SK-N-SH (cell line): ENCODE data around the gene KRT3. TPM values are rescaled to one million over a fixed set of nuclear protein-coding genes. Genes with fewer than 3 reads are reported as not detected.

ENCODE experiments used
- CTCF ChIA-PET: fragments of 300-600, 350-600 bp; formaldehyde crosslinking; extraction: SDS; loops from one replicate; lab custom pipeline; 2021; lab: Yijun Ruan, JAX
- POLR2A ChIA-PET: fragments of 350-600 bp; sonication (Branson Sonifier 250); formaldehyde crosslinking; extraction: SDS; loops from one replicate; lab custom pipeline; 2020; ENCODE audit warnings: antibody characterized with exemption, inconsistent platforms; lab: Yijun Ruan, JAX
- DNase-seq: peaks from one replicate; pipeline ENCODE4 v3.0.0; 2012
- H2AFZ ChIP-seq: fragments of 200-600 bp; sonication (generic); 2 replicates; pipeline ENCODE4 v1.8.1; 2016; ENCODE audit warnings: antibody characterized with exemption, mild to moderate bottlenecking, low read depth
- H3F3A ChIP-seq: fragments of 200-600 bp; sonication (generic); replicated peaks from 2 replicates; pipeline ENCODE3; 2016; ENCODE audit warnings: antibody characterized with exemption, mild to moderate bottlenecking; ENCODE audit not compliant: insufficient read depth
- H3K27ac ChIP-seq, 2 experiments: fragments of 200-500 bp in 1 of 2; fragments of 200-600 bp in 1 of 2; sonication (Bioruptor generic) in 1 of 2; sonication (generic), shearing (Covaris generic) in 1 of 2; 2 replicates each; pipeline versions ENCODE4 v1.5.1 to v1.6.1; 2014 to 2016; ENCODE audit warnings: low read depth in 2 of 2, inconsistent platforms in 1 of 2, low read length in 1 of 2, mild to moderate bottlenecking in 1 of 2, mixed read lengths in 1 of 2
- H3K27me3 ChIP-seq: fragments of 200-600 bp; sonication (generic), shearing (Covaris generic); 2 replicates; pipeline ENCODE4 v1.6.1; 2016; ENCODE audit warnings: mixed run types; ENCODE audit not compliant: insufficient read depth
- H3K36me3 ChIP-seq, 2 experiments: fragments of 200-500 bp in 1 of 2; fragments of 200-600 bp in 1 of 2; sonication (Bioruptor generic) in 1 of 2; sonication (generic) in 1 of 2; replicated peaks in 1 of 2; 2 replicates each; pipeline versions ENCODE3 to v1.5.1; 2014 to 2016; ENCODE audit warnings: low read length in 1 of 2, mild to moderate bottlenecking in 1 of 2; ENCODE audit not compliant: insufficient read depth in 2 of 2, control insufficient read depth in 1 of 2
- H3K4me1 ChIP-seq, 2 experiments: fragments of 200-500 bp in 1 of 2; fragments of 200-600 bp in 1 of 2; sonication (Bioruptor generic) in 1 of 2; sonication (generic), shearing (Covaris generic) in 1 of 2; 2 replicates each; pipeline versions ENCODE4 v1.5.1 to v1.6.1; 2014 to 2016; ENCODE audit warnings: low read depth in 1 of 2, low read length in 1 of 2, mixed run types in 1 of 2; ENCODE audit not compliant: insufficient read depth in 2 of 2, control insufficient read depth in 1 of 2
- H3K4me2 ChIP-seq: fragments of 200-600 bp; sonication (generic), shearing (Covaris generic); 2 replicates; pipeline ENCODE4 v1.6.1; 2017; ENCODE audit warnings: mixed run types
- H3K4me3 ChIP-seq, 2 experiments: fragments of 200-500 bp in 1 of 2; fragments of 200-600 bp in 1 of 2; sonication (Bioruptor generic) in 1 of 2; sonication (generic), shearing (Covaris generic) in 1 of 2; 2 replicates each; pipeline versions ENCODE4 v1.5.1 to v1.8.1; 2014 to 2016; ENCODE audit warnings: low read depth in 2 of 2, inconsistent platforms in 1 of 2, low read length in 1 of 2, mild to moderate bottlenecking in 1 of 2, mixed read lengths in 1 of 2, moderate library complexity in 1 of 2
- H3K79me2 ChIP-seq: fragments of 200-600 bp; sonication (generic); 2 replicates; pipeline ENCODE4 v1.8.1; 2017; ENCODE audit warnings: mild to moderate bottlenecking; ENCODE audit not compliant: insufficient read depth
- H3K9ac ChIP-seq: fragments of 200-600 bp; sonication (generic); 2 replicates; pipeline ENCODE4 v1.6.1; 2017; ENCODE audit warnings: mixed run types
- H3K9me2 ChIP-seq: fragments of 200-600 bp; sonication (generic); 2 replicates; pipeline ENCODE4 v1.6.1; 2017; ENCODE audit warnings: mixed run types
- H3K9me3 ChIP-seq: fragments of 200-600 bp; sonication (generic); 2 replicates; pipeline ENCODE4 v1.6.1; 2017; ENCODE audit warnings: mixed run types, mild to moderate bottlenecking, moderate library complexity
- H4K20me1 ChIP-seq: fragments of 200-600 bp; sonication (generic); 2 replicates; pipeline ENCODE4 v1.6.1; 2017; ENCODE audit warnings: mild to moderate bottlenecking, mixed run types; ENCODE audit not compliant: insufficient read depth
- CHD2 ChIP-seq: fragments of 150-350 bp; IDR thresholded peaks from 2 replicates; pipeline ENCODE4 v1.6.1; 2018; ENCODE audit warnings: low read length; ENCODE audit not compliant: partially characterized antibody
- EP300 ChIP-seq, 2 experiments: IDR thresholded peaks; 2 replicates each; pipeline versions ENCODE4 v1.4.0 to v1.6.1; 2012; ENCODE audit warnings: borderline replicate concordance in 1 of 2, low read depth in 1 of 2, low read length in 1 of 2
- FOXM1 ChIP-seq: IDR thresholded peaks from 2 replicates; pipeline ENCODE4 v1.4.0; 2012; ENCODE audit warnings: low read depth, mild to moderate bottlenecking
- JUND ChIP-seq: IDR thresholded peaks from 2 replicates; pipeline ENCODE4 v1.4.0; 2012
- MEF2A ChIP-seq: IDR thresholded peaks from 2 replicates; pipeline ENCODE4 v1.4.0; 2012; ENCODE audit warnings: low read depth, borderline replicate concordance
- MXI1 ChIP-seq: IDR thresholded peaks from 2 replicates; pipeline ENCODE4 v1.6.1; 2012; ENCODE audit warnings: mild to moderate bottlenecking, low read depth, low read length, improper control_type of control experiment
- NFIC ChIP-seq: IDR thresholded peaks from 2 replicates; pipeline ENCODE4 v1.4.0; 2012; ENCODE audit warnings: borderline replicate concordance
- POLR2AphosphoS5 ChIP-seq: IDR thresholded peaks from 2 replicates; pipeline ENCODE4 v1.6.1; 2012; ENCODE audit warnings: low read depth, low read length
- RCOR1 ChIP-seq: fragments of 150-350 bp; IDR thresholded peaks from 2 replicates; pipeline ENCODE4 v1.6.1; 2017; ENCODE audit warnings: antibody characterized with exemption, low read length
- RFX5 ChIP-seq: IDR thresholded peaks from 2 replicates; pipeline ENCODE4 v1.6.1; 2012; ENCODE audit warnings: mild to moderate bottlenecking, improper control_type of control experiment, low read length
- RXRA ChIP-seq: IDR thresholded peaks from 2 replicates; pipeline ENCODE4 v1.4.0; 2012; ENCODE audit warnings: low read depth, mild to moderate bottlenecking, borderline replicate concordance
- SMC3 ChIP-seq: IDR thresholded peaks from 2 replicates; pipeline ENCODE4 v1.6.1; 2012; ENCODE audit warnings: low read depth, low read length, improper control_type of control experiment
- YY1 ChIP-seq: IDR thresholded peaks from 2 replicates; pipeline ENCODE4 v1.4.0; 2012; ENCODE audit warnings: low read depth, mild to moderate bottlenecking
- WGBS: methylation state at CpG from one replicate; pipeline ENCODE4 v1.1.6; 2017; ENCODE audit warnings: low lambda C conversion rate; 5-methylcytosine and 5-hydroxymethylcytosine counted together
- polyA plus RNA-seq, 3 experiments: library from polyadenylated mRNA; depleted of rRNA; stranded (reverse); fragments of >200 nt; gene quantifications; 2 replicates each; pipeline ENCODE4 v1.2.3, GENCODE V29; 2012
- TF ChIP-seq, protein P1 (sequence below): IDR thresholded peaks from 2 replicates; pipeline ENCODE4 v1.4.0; 2012; ENCODE audit warnings: low read depth, borderline replicate concordance
- TF ChIP-seq, protein P2 (sequence below): fragments of 150-350 bp; IDR thresholded peaks from 2 replicates; pipeline ENCODE4 v1.6.1; 2016; ENCODE audit warnings: mild to moderate bottlenecking, low read depth, low read length
- TF ChIP-seq, protein P3 (sequence below): IDR thresholded peaks from 2 replicates; pipeline ENCODE4; 2012

Gene KRT3
- polyA plus RNA-seq, 1 of the 3 experiments (the other 2 are of a cell fraction) = not detected

DNA sequence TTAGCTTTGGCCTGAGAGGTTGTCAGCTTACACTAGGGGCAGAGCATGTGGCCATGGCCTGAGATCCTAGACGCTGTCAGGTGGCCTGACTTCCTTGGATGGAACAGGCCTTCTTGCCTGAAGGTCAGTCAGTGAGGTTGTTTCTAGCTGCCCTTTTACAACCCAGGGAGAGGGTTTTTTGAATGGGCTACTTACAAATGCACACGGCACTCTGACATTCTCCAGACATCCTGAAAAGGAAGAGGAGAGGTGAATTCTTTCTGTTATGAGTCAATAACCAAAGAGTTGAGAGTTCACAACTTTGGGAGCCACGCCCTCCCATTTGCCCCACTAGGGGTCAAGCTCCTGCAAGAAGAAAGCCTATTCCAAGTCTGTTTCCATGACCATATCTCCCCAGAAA, 26.6 kb downstream of the KRT3 start:
- no peak overlapping the region for H2AFZ ChIP-seq
- H3K36me3 ChIP-seq = no peaks in the 10 kb centered on the region
- 25% methylated on average over 3 of the region's 3 CpGs for WGBS
- ChIA-PET POLR2A (no interaction called here), CTCF (no interaction called here)
- H3F3A ChIP-seq = no peaks in the 10 kb centered on the region
- H3K9me3 ChIP-seq = no peaks in the 10 kb centered on the region
- H3K4me3 ChIP-seq = no peak overlapping the region
- no peak for DNase-seq
- H3K27ac ChIP-seq = no peak overlapping the region
- H3K9ac ChIP-seq = no peak overlapping the region
- H3K9me2 ChIP-seq = no peaks in the 10 kb centered on the region
- peaks cover 29% of the 10 kb centered on the region for H3K27me3 ChIP-seq
- no peaks in the 10 kb centered on the region for H3K4me1 ChIP-seq
- no peaks in the 10 kb centered on the region for H3K79me2 ChIP-seq
- no peaks in the 10 kb centered on the region for H4K20me1 ChIP-seq
- H3K4me2 ChIP-seq = no peak overlapping the region
- no peak for TF ChIP-seq NFIC
- TF ChIP-seq MEF2A = no peak
- TF ChIP-seq JUND = no peak
- no peak for TF ChIP-seq RFX5
- TF ChIP-seq, protein P1, sequence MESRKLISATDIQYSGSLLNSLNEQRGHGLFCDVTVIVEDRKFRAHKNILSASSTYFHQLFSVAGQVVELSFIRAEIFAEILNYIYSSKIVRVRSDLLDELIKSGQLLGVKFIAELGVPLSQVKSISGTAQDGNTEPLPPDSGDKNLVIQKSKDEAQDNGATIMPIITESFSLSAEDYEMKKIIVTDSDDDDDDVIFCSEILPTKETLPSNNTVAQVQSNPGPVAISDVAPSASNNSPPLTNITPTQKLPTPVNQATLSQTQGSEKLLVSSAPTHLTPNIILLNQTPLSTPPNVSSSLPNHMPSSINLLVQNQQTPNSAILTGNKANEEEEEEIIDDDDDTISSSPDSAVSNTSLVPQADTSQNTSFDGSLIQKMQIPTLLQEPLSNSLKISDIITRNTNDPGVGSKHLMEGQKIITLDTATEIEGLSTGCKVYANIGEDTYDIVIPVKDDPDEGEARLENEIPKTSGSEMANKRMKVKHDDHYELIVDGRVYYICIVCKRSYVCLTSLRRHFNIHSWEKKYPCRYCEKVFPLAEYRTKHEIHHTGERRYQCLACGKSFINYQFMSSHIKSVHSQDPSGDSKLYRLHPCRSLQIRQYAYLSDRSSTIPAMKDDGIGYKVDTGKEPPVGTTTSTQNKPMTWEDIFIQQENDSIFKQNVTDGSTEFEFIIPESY = no peak
- TF ChIP-seq RCOR1 = no peak
- TF ChIP-seq, protein P2, sequence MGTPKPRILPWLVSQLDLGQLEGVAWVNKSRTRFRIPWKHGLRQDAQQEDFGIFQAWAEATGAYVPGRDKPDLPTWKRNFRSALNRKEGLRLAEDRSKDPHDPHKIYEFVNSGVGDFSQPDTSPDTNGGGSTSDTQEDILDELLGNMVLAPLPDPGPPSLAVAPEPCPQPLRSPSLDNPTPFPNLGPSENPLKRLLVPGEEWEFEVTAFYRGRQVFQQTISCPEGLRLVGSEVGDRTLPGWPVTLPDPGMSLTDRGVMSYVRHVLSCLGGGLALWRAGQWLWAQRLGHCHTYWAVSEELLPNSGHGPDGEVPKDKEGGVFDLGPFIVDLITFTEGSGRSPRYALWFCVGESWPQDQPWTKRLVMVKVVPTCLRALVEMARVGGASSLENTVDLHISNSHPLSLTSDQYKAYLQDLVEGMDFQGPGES = no peak
- TF ChIP-seq, protein P3, sequence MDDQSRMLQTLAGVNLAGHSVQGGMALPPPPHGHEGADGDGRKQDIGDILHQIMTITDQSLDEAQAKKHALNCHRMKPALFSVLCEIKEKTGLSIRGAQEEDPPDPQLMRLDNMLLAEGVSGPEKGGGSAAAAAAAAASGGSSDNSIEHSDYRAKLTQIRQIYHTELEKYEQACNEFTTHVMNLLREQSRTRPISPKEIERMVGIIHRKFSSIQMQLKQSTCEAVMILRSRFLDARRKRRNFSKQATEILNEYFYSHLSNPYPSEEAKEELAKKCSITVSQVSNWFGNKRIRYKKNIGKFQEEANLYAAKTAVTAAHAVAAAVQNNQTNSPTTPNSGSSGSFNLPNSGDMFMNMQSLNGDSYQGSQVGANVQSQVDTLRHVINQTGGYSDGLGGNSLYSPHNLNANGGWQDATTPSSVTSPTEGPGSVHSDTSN = no peak
- TF ChIP-seq POLR2AphosphoS5 = no peak
- no peak for TF ChIP-seq YY1
- TF ChIP-seq MXI1 = no peak
- TF ChIP-seq CHD2 = no peak
- TF ChIP-seq RXRA = no peak
- TF ChIP-seq FOXM1 = no peak

DNA sequence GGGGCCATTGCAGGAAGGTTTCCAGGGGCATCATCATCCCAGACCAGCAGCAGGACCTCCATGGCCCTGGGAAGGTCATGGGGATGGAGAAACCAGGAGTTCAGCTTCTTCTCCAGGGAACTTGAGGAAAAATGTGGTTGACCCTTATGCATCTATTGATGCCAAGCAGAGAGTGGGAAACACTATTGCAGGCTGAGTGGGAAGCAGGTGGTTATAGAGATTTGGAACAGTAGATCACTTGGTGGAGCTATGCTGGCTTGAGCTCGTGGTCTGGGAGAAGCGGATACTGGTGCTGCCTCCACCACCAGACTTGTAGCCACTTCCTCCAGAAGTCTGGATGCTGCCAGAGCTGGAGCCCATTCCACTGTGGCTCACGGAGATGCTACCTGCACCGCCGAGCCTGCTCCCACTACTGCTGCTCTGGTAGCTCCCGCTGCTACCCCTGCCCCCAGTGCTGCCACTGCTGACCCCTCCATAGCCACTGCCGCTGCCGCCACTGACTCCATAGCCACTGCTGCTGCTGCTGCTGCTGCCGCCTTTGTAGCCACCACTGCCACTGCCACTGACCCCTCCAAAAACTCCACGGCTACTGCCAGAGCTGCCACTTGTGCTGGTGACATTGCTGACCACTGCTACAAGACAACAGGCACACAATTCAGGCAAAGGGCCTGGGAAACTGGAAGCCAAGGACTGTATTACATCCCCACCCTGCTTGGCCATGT, 27.3 kb downstream of the KRT3 start:
- no peak for DNase-seq
- Histone ChIP-seq H3K9me2 (no peaks in the 10 kb centered on the region), H3K9ac (no peak overlapping the region), H4K20me1 (no peaks in the 10 kb centered on the region), H3F3A (no peaks in the 10 kb centered on the region), H3K4me2 (no peak overlapping the region), H3K4me1 (no peaks in the 10 kb centered on the region), H2AFZ (no peak overlapping the region), H3K9me3 (no peaks in the 10 kb centered on the region), H3K27me3 (peaks cover 22% of the 10 kb centered on the region), H3K4me3 (no peak overlapping the region), H3K27ac (no peak overlapping the region), H3K36me3 (no peaks in the 10 kb centered on the region), H3K79me2 (no peaks in the 10 kb centered on the region)
- no peak for TF ChIP-seq EP300 (IDR thresholded peaks at IDR 0.05; ENCODE audit: borderline replicate concordance in 1 of 2, low read depth in 1 of 2, low read length in 1 of 2)
- no peak for TF ChIP-seq SMC3
- ChIA-PET POLR2A (no interaction called here), CTCF (no interaction called here)
- WGBS = 14% methylated on average over 3 of the region's 10 CpGs
